DMS79 (cell line): ENCODE results near the gene CBS.
"Not testable (repeated sequence)": the region's sequence is repeated elsewhere in the genome, so short reads cannot be mapped to it uniquely, and the experiment has no call there.

Experiments
- DNase-seq: peaks from one replicate; lab custom pipeline; 2025; lab: John Stamatoyannopoulos, UW

CBS gene

GRCh38 chr21:43075170-43076022 is at the start of gene CBS:
Gene CBS, minus strand, starts transcription at chr21:43075835. Its CDS starts 3,642 bp downstream, at chr21:43072193.
- DNase-seq = not testable (repeated sequence)

GRCh38 chr21:43115956-43116355 is 40.3 kb upstream of the CBS start:
- DNase-seq = not testable (repeated sequence)

DNA sequence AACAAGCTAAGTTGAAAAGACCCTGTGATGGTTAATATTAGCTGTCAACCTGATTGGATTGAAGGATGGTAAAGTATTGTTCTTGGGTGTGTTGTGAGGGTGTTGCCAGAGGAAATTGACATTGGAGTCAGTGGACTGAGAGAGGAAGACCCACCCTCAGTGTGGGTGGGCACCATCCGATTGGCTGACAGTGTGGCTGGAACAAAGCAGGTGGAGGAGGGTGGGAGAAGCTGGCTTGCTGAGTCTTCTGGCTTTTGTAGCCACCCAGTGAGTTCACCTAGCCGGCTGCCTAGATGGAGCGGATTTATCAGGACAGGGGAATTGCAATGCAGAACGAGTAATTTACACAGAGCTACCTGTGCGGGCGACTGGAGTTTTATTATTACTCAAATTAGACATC is 38.8 kb upstream of the CBS start:
- DNase-seq = not testable (repeated sequence)

- DNase-seq = not testable (repeated sequence)
Observed at GRCh38 chr21:43109006-43109405, 33.4 kb upstream of the CBS start.

- DNase-seq = not testable (repeated sequence)
Observed at GRCh38 chr21:43108177-43108576, 32.5 kb upstream of the CBS start.

DNA sequence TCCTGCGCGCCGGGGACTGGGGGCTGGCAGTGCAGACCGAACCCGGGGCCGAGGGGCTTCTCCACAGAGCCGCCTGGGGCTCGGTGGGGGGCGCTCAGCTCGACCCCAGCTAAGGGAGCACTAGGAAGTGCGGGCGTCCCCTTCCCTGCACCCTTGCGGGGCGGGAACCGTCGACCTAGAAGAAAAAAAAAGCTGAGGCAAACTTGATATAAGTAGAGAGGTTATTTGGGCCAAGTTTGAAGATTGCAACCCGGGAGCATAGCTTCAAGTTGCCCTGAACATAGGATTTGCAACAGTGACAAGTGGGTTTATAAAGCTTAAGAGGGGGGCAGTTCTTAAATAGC is 32.1 kb upstream of the CBS start:
- not testable (repeated sequence) for DNase-seq

DNA sequence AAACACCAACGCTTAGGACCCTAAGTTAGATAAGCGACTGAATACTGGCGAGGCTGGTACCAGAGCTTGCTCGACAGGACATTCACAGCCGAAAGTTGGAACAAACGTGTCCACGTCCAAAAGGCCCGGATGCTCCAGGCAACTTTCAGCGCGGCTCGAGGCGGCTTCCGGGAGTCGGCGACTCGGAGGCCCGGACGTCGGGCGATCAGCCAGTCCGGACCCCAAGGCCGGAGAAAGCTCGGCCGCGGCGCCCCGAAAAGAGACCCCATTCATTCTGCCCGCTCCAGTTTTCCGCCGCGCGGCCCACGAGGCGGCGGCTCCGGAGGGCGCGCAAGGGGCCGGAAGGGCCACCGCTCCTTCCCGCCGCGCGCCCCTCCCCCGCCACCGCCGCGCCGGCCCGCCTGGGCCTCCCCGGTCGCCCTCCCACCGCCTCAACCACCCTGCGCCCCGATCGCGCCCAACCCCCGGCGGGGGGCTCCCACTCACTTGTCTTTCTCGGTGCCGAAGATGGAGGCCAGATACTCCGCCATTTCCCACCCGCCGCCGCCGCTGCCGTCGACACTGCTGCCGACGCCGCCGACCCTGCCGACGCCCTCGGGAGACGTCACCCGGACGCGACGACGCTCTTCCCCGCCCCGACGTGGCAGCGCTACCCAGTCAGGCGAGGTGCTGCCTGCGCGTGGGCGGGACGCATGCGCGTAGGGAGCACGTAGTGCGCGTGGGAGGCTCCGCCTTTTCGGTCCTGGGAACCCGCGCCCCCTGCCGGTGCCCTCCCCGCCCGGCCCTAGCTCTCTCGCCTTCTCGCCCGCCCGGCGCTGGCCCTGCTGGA is 31.5 kb upstream of the CBS start, which contains the start of gene U2AF1:
Gene U2AF1 (minus strand): TSS at position 606 of the 829 bp plus-strand sequence. CDS start 76 bp downstream, at position 530.
- DNase-seq = not testable (repeated sequence)

GRCh38 chr21:43104642-43105041 is 29.0 kb upstream of the CBS start:
- not testable (repeated sequence) for DNase-seq

DNA sequence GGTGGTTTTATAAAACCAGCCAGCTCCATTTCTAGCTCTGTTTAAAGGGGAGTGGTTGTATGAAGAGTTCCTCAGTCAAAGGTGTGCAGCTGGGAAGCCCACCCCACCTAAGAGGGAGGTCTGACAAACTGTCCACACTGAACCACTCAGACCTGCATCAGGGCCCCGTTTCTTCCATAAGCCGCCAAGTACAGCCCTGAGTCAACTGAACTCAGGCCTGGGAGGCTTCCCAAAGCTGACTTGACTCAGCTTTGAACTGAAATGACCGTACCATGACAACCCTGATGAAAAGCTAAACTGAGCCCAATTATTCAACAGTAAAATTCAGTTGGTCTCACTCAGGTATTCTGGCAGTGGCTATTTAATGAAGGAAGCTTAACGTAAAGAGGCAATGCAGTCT is 26.6 kb upstream of the CBS start:
- not testable (repeated sequence) for DNase-seq

DNA sequence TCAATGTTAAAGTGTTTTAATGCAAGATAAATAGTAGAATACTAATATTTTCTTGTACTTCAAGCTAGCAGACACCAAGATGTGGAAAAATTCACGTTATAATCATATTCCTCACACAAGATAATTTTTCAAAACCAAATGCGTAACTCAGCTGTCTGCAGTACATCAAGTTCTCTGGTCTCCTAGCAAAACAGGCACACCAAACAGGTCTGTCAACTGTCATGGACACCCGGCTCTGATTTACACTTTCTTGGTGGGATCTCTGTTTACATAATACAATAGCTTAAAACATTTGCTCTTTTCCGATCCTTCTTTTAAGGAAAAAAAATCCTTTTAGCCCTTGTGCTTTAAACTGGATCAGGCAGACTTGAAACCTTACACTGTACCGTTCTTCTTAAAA is 26.0 kb upstream of the CBS start:
- DNase-seq = not testable (repeated sequence)

- not testable (repeated sequence) for DNase-seq
Observed at GRCh38 chr21:43101000-43101399, 25.4 kb upstream of the CBS start.

DNA sequence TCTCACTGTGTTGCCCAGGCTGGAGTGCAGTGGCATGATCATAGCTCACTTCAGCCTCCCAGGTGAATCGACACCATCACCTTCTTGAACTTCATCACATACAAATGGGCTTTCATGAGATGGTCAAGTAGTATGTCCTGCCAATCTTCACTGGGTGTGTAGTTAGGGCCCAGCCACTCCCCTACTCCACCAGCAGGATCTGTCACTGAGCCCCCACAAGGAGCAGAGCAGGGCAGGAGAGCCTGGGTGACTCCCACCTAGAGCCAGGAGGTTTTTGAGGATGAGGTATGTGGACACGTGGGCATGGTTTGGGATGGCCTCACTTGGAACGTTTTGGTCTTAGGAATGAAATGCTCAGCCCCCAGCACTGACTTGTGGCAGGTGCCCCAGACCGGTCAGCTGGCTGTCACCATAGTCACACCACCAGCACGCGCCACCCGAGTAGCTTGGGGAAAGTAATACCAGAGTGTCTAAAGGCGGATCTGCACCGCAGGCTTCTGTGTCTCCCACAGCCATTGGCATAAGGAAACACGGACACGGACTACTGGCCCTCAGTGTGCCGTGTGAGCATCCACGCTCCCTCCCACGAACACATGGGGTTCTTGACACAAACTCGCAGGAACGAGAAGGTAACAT is 16.5 kb upstream of the CBS start:
- DNase-seq = not testable (repeated sequence)

GRCh38 chr21:43090947-43091346 is 15.3 kb upstream of the CBS start:
- not testable (repeated sequence) for DNase-seq

- not testable (repeated sequence) for DNase-seq
Observed at GRCh38 chr21:43089463-43089862, 13.8 kb upstream of the CBS start.

GRCh38 chr21:43082587-43083300 is 7.1 kb upstream of the CBS start:
- not testable (repeated sequence) for DNase-seq

GRCh38 chr21:43076643-43077042 is 1.0 kb upstream of the CBS start:
- not testable (repeated sequence) for DNase-seq

DNA sequence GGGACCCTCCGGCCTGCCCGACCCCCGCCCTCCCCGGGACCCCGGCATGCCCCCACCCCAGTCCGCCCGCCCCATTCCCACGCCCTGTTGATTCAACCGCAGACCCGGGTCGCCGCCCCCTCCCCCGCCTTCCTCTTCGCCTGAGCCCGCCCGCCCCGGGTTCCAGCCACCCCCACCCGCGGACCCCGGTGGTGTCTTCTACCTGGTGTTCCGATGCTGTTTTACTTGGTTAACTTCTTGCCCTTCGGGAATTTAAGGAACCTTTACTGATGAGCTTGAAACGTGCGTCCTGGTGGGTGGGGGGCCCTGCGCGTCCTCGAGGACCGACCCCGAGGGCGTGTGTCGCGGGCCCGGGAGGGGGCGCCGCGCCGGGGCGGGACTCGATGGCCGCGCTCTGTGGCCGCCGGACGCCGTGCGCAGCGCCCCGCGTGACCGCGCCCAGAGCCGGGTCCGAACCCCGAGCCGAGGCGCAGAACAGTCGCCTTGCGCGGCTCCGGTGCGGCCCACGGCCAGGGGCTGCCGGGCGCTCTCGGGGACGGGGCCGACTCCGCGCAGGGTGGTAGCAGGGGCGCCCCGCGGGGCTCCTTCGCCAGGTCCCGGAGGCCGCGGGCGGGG is 495 bp upstream of the CBS start:
- not testable (repeated sequence) for DNase-seq

GRCh38 chr21:43074401-43075169 is 1.1 kb downstream of the CBS start:
- not testable (repeated sequence) for DNase-seq

DNA sequence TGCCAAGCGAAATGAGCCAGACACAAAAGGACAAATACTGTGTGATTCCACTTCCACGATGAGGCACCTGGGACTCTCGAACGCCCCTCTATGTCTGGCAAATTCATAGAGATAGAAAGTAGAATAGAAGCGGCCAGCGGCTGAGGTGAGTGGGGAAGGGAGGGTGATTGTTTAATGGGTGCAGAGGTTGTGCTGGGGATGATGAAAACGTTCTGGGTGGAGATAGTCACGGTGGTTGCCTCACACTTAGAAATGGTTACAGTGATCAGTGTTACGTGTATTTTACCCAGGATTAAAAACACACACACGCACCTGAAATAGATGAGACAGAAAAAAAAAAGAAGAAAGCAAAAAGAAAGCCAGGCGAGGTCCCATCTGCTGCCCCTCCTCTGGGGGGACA is 2.9 kb downstream of the CBS start:
- DNase-seq = not testable (repeated sequence)

GRCh38 chr21:43069682-43070081 is 6.0 kb downstream of the CBS start:
- DNase-seq = not testable (repeated sequence)
